ENCODE results near the gene LIN28B. TPM values are rescaled to one million over a fixed set of nuclear protein-coding genes. Genes with fewer than 3 reads are reported as not detected.

The LIN28B gene
- total RNA-seq, 2 donors from 2014 or later: not detected

Other genes starting within 250 kb of the LIN28B start
- 1 to 10 TPM; 6.0 to 6.8 TPM for gene HACE1, start 97.2 kb upstream of the LIN28B start, total RNA-seq
- 10 to 100 TPM; 39.3 to 57.6 TPM for gene POPDC3, start 222.9 kb downstream of the LIN28B start, total RNA-seq